ENCODE data around the gene UNC5CL.

The UNC5CL gene

DNA sequence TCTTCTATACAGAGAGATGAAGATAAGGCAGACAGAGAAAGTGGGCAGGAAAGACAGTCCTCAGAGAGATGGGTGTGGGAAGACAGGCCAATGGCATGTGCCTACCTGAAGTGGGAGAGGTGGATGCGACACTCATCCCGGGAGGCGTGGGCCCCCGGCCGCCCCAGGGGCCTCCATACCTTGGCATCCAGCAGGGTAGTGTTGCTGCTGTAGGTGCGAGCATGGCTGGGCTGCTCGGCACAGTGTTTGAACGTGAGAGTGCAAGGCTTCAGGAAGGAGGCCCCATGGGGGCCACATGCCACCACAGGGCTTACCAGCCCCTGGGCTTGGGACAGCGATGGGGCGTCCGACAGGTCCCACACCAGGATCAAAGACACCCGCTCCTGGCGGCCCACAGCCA is 5.2 kb downstream of the UNC5CL start:
- Histone ChIP-seq H4K8ac (ENCODE audit: low read depth, low read length) (no peak overlapping the region), H2AK5ac (ENCODE audit: low read length) (no peak overlapping the region), H3K4me1 (ENCODE audit: control insufficient read depth in 1 of 2, insufficient read depth in 2 of 2, low read length in 2 of 2) (peaks cover 0 to 6% of the 10 kb centered on the region in 2 experiments), H3K4me3 (ENCODE audit: low read depth, low read length) (no peak overlapping the region), H3K79me1 (ENCODE audit: low read length) (no peaks in the 10 kb centered on the region), H2BK12ac (ENCODE audit: low read length) (no peak overlapping the region), H3K79me2 (ENCODE audit: control insufficient read depth, insufficient read depth, low read length, poor library complexity) (no peaks in the 10 kb centered on the region), H3K27ac (ENCODE audit: low read depth, low read length) (no peak overlapping the region), H3K23ac (ENCODE audit: low read length) (no peak overlapping the region), H4K91ac (ENCODE audit: low read depth, low read length) (no peak overlapping the region), H3K9me3 (ENCODE audit: insufficient read depth, low read depth, low read length) (peaks cover 1% of the 10 kb centered on the region), H2AFZ (ENCODE audit: insufficient read depth, low read length, poor library complexity) (no peak overlapping the region), H3K36me3 (ENCODE audit: control insufficient read depth in 1 of 2, insufficient read depth in 2 of 2, low read length in 2 of 2) (no peaks in the 10 kb centered on the region), H3K14ac (ENCODE audit: low read length) (no peak overlapping the region), H2BK5ac (ENCODE audit: low read depth, low read length, poor library complexity) (no peak overlapping the region), H3K4ac (ENCODE audit: low read depth, low read length) (no peak overlapping the region), H4K12ac (ENCODE audit: low read depth, low read length) (no peak overlapping the region), H3K18ac (ENCODE audit: low read length) (no peak overlapping the region), H2BK120ac (ENCODE audit: insufficient read depth, low read length, poor library complexity) (no peak overlapping the region), H3K27me3 (ENCODE audit: insufficient read depth, low read length) (no peaks in the 10 kb centered on the region), H3K9ac (ENCODE audit: low read length) (no peak overlapping the region), H3K4me2 (ENCODE audit: low read length) (no peak overlapping the region)
- WGBS (ENCODE audit: extremely low coverage, insufficient coverage, insufficient read length), result no CpG with 5 or more reads among the region's 13 CpGs
- no peak for DNase-seq

DNA sequence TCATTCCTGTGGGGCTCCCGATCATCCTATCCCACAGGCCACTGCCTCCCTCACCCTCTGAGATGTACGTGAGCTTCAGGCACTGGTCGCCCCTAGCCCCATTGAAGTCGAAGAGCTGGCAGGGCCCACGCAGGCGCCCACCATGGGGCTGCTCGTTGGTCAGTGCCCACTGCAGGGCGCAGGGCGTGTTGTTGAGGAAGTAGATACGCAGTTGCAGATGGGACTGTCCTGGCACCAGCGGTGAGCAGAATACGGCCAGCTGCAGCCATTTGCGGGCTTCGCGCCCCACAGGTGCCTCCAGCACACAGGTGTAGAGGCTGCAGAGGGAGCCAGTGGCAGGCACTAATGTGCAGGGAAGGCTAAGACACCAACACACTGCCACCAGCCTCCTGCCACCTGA is 6.2 kb downstream of the UNC5CL start:
- no peak overlapping the region for H2AFZ ChIP-seq (ENCODE audit: insufficient read depth, low read length, poor library complexity)
- no peak overlapping the region for H4K12ac ChIP-seq (ENCODE audit: low read depth, low read length)
- H3K4me2 ChIP-seq (ENCODE audit: low read length), result no peak overlapping the region

DNA sequence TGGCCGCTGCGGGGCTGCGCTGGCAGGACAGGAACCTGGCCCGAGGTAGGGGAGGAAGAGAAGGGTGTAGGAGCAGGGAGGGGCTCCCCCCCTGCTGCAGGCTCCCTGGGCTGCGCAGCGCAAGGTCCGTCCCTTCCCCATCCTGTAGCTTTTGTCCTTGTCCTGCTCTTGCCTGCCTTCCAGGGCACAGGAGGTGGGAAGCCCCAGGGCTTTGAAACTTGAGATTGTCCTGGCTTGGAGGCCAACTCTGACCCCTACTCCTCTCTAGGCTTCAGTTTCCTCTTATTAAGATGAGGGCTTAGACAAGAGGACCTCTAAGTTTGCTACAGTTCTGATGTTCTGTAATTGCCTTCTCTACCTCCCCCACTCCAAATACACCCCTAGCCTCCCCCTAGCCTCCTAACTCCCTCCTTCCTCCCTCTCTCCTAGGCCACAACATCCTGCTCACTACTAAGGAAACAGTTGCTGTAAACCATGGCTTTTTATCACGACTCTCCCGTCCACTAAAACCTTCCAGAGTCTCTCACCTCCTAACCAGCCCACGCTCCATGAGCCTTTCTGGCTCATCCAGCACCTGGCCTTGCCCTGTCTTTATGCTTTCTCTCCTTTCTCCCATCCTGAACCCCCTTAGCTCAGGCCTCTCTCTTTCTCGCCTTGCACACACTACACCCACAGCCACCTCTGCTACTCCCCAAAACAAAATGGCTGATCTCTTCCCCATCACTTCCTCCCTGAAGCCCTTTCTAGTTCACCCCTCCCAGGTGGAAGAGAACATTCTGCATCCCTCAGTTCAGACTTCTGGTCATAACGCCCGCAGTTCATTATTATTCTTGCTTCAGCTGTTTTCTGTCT is 10.2 kb downstream of the UNC5CL start:
- peak overlapping the region; percentile 77 for H3K4me2 ChIP-seq (ENCODE audit: low read length)
- H3K79me1 ChIP-seq (ENCODE audit: low read length), result peaks cover 5% of the 10 kb centered on the region
- DNase-seq, result no peak
- peak overlapping the region; percentile 64 for H3K4me3 ChIP-seq (ENCODE audit: low read depth, low read length)
- H3K27me3 ChIP-seq (ENCODE audit: insufficient read depth, low read length), result no peaks in the 10 kb centered on the region
- peak overlapping the region; percentile 96 for H4K8ac ChIP-seq (ENCODE audit: low read depth, low read length)
- no peak overlapping the region for H3K9ac ChIP-seq (ENCODE audit: low read length)
- H2AK5ac ChIP-seq (ENCODE audit: low read length), result peak overlapping the region; percentile 57
- H3K9me3 ChIP-seq (ENCODE audit: insufficient read depth, low read depth, low read length), result no peaks in the 10 kb centered on the region
- peak overlapping the region; percentile 52 for H2BK12ac ChIP-seq (ENCODE audit: low read length)
- peak overlapping the region; percentile 90 for H4K91ac ChIP-seq (ENCODE audit: low read depth, low read length)
- peak overlapping the region; percentile 80 for H2AFZ ChIP-seq (ENCODE audit: insufficient read depth, low read length, poor library complexity)
- H3K14ac ChIP-seq (ENCODE audit: low read length), result peak overlapping the region; percentile 94
- H2BK120ac ChIP-seq (ENCODE audit: insufficient read depth, low read length, poor library complexity), result peak overlapping the region; percentile 90
- H3K36me3 ChIP-seq (ENCODE audit: control insufficient read depth in 1 of 2, insufficient read depth in 2 of 2, low read length in 2 of 2), result no peaks in the 10 kb centered on the region
- peak overlapping the region; percentile 73 for H3K18ac ChIP-seq (ENCODE audit: low read length)
- peaks cover 5 to 9% of the 10 kb centered on the region in 2 experiments for H3K4me1 ChIP-seq (ENCODE audit: control insufficient read depth in 1 of 2, insufficient read depth in 2 of 2, low read length in 2 of 2)
- H3K79me2 ChIP-seq (ENCODE audit: control insufficient read depth, insufficient read depth, low read length, poor library complexity), result peaks cover 4% of the 10 kb centered on the region
- peak overlapping the region; percentile 73 for H3K4ac ChIP-seq (ENCODE audit: low read depth, low read length)
- H3K27ac ChIP-seq (ENCODE audit: low read depth, low read length), result peak overlapping the region; percentile 0
- H4K12ac ChIP-seq (ENCODE audit: low read depth, low read length), result peak overlapping the region; percentile 89
- no peak overlapping the region for H3K23ac ChIP-seq (ENCODE audit: low read length)
- peak overlapping the region; percentile 47 for H2BK5ac ChIP-seq (ENCODE audit: low read depth, low read length, poor library complexity)
- no CpG with 5 or more reads among the region's 13 CpGs for WGBS (ENCODE audit: extremely low coverage, insufficient coverage, insufficient read length)

More for the DNA sequence above, 6.2 kb downstream of the UNC5CL start:
- WGBS (ENCODE audit: extremely low coverage, insufficient coverage, insufficient read length), result no CpG with 5 or more reads among the region's 15 CpGs
- Histone ChIP-seq H2BK5ac (ENCODE audit: low read depth, low read length, poor library complexity) (no peak overlapping the region), H3K18ac (ENCODE audit: low read length) (no peak overlapping the region), H3K79me1 (ENCODE audit: low read length) (peaks cover 5% of the 10 kb centered on the region), H3K27me3 (ENCODE audit: insufficient read depth, low read length) (no peaks in the 10 kb centered on the region), H3K27ac (ENCODE audit: low read depth, low read length) (no peak overlapping the region), H3K36me3 (ENCODE audit: control insufficient read depth in 1 of 2, insufficient read depth in 2 of 2, low read length in 2 of 2) (no peaks in the 10 kb centered on the region), H2BK120ac (ENCODE audit: insufficient read depth, low read length, poor library complexity) (no peak overlapping the region), H3K9ac (ENCODE audit: low read length) (no peak overlapping the region), H3K4me3 (ENCODE audit: low read depth, low read length) (no peak overlapping the region), H4K8ac (ENCODE audit: low read depth, low read length) (no peak overlapping the region), H3K23ac (ENCODE audit: low read length) (no peak overlapping the region), H3K4me1 (ENCODE audit: control insufficient read depth in 1 of 2, insufficient read depth in 2 of 2, low read length in 2 of 2) (peaks cover 5 to 12% of the 10 kb centered on the region in 2 experiments), H3K14ac (ENCODE audit: low read length) (no peak overlapping the region), H2AK5ac (ENCODE audit: low read length) (no peak overlapping the region), H3K4ac (ENCODE audit: low read depth, low read length) (no peak overlapping the region), H4K91ac (ENCODE audit: low read depth, low read length) (no peak overlapping the region), H3K9me3 (ENCODE audit: insufficient read depth, low read depth, low read length) (peaks cover 1% of the 10 kb centered on the region), H2BK12ac (ENCODE audit: low read length) (no peak overlapping the region), H3K79me2 (ENCODE audit: control insufficient read depth, insufficient read depth, low read length, poor library complexity) (peaks cover 4% of the 10 kb centered on the region)
- DNase-seq, result no peak

DNA sequence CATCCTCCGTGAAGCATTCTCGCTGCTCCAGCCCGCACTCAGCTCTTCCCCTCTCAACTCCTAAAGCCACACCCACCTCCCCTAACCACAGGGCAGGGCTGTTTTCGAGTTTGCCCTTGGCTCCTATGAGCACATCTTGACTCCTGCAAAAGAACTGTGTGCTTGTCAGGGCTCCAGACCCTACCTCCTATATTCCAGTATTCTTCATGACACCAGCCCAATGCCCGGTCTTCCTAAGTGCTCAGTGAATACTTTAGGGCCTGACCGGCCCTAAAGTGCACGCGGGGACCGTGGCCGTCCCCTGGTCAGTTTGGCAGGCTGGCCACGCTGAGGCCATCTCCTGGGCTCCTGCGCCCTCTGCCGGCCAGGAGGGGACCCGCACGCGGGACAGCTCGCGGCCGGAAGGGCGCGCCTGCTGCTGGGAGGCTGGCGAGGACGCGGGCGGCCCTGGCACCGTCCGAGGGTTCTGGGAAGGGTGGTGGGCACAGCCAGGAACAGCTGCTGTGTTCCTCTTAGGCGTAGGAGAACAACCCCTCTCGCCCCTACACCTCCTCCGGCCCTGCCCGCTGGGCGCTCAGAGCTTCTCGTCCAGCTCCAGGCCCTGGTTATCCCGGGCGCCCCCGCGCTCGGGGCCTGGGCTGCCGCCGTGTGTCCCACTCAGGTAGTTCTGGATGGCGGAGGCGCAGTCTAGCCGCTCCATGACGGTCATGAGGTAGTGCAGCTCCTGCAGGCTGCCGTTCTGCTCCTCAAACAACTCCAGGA is 11.0 kb downstream of the UNC5CL start:
- Histone ChIP-seq H3K9me3 (ENCODE audit: insufficient read depth, low read depth, low read length) (no peaks in the 10 kb centered on the region), H2AK5ac (ENCODE audit: low read length) (peak overlapping the region; percentile 57), H3K4me2 (ENCODE audit: low read length) (peak overlapping the region; percentile 77), H3K4ac (ENCODE audit: low read depth, low read length) (peak overlapping the region; percentile 73), H2BK12ac (ENCODE audit: low read length) (peak overlapping the region; percentile 52), H3K23ac (ENCODE audit: low read length) (no peak overlapping the region), H2BK120ac (ENCODE audit: insufficient read depth, low read length, poor library complexity) (peak overlapping the region; percentile 90), H3K4me3 (ENCODE audit: low read depth, low read length) (peak overlapping the region; percentile 64), H3K27ac (ENCODE audit: low read depth, low read length) (peak overlapping the region; percentile 0), H4K8ac (ENCODE audit: low read depth, low read length) (peak overlapping the region; percentile 96), H3K79me1 (ENCODE audit: low read length) (peaks cover 5% of the 10 kb centered on the region), H4K91ac (ENCODE audit: low read depth, low read length) (peak overlapping the region; percentile 90), H3K4me1 (ENCODE audit: control insufficient read depth in 1 of 2, insufficient read depth in 2 of 2, low read length in 2 of 2) (peaks cover 5 to 9% of the 10 kb centered on the region in 2 experiments), H4K12ac (ENCODE audit: low read depth, low read length) (peak overlapping the region; percentile 89), H3K9ac (ENCODE audit: low read length) (peak overlapping the region; percentile 31), H3K36me3 (ENCODE audit: control insufficient read depth in 1 of 2, insufficient read depth in 2 of 2, low read length in 2 of 2) (no peaks in the 10 kb centered on the region), H3K18ac (ENCODE audit: low read length) (peak overlapping the region; percentile 73), H2BK5ac (ENCODE audit: low read depth, low read length, poor library complexity) (peak overlapping the region; percentile 47), H3K79me2 (ENCODE audit: control insufficient read depth, insufficient read depth, low read length, poor library complexity) (peaks cover 4% of the 10 kb centered on the region), H3K27me3 (ENCODE audit: insufficient read depth, low read length) (no peaks in the 10 kb centered on the region), H2AFZ (ENCODE audit: insufficient read depth, low read length, poor library complexity) (peak overlapping the region; percentile 80), H3K14ac (ENCODE audit: low read length) (peak overlapping the region; percentile 94)
- peak; percentile 65 to 90 for DNase-seq
- no CpG with 5 or more reads among the region's 45 CpGs for WGBS (ENCODE audit: extremely low coverage, insufficient coverage, insufficient read length)

Measured in trophoblast cell (in vitro differentiated cells and primary cell).